ENCODE data around the gene PLOD3. TPM values are rescaled to one million over a fixed set of nuclear protein-coding genes. Genes with fewer than 3 reads are reported as not detected.
A peak's percentile ranks its signal among the peaks of the same experiment; 100 is the strongest.

Gene PLOD3
- total RNA-seq, 1 donor = 90.2 TPM

GRCh38 chr7:101172854-101173751, 44.3 kb downstream of the PLOD3 start:
- peak; percentile 57 for DNase-seq (ENCODE audit: low read depth)
- H3K4me3 ChIP-seq (ENCODE audit: low read depth, low read length) = peak overlapping the region; percentile 12
- TF ChIP-seq CTCF (IDR thresholded peaks at IDR 0.05; ENCODE audit: insufficient read depth, low read depth, low read length) = no peak

GRCh38 chr7:101172005-101172853, 45.2 kb downstream of the PLOD3 start:
- peak; percentile 5 for TF ChIP-seq CTCF (IDR thresholded peaks at IDR 0.05; ENCODE audit: insufficient read depth, low read depth, low read length)
- H3K4me3 ChIP-seq (ENCODE audit: low read depth, low read length) = no peak overlapping the region
- no peak for DNase-seq (ENCODE audit: low read depth)

- no peak overlapping the region for H3K4me3 ChIP-seq (ENCODE audit: low read depth, low read length)
- TF ChIP-seq CTCF (IDR thresholded peaks at IDR 0.05; ENCODE audit: insufficient read depth, low read depth, low read length) = peak; percentile 43
- DNase-seq (ENCODE audit: low read depth) = no peak
Measured at GRCh38 chr7:101171442-101171837, 45.9 kb downstream of the PLOD3 start.

GRCh38 chr7:101170617-101171441, 46.6 kb downstream of the PLOD3 start:
- H3K4me3 ChIP-seq (ENCODE audit: low read depth, low read length) = no peak overlapping the region
- no peak for TF ChIP-seq CTCF (IDR thresholded peaks at IDR 0.05; ENCODE audit: insufficient read depth, low read depth, low read length)
- DNase-seq (ENCODE audit: low read depth) = no peak

GRCh38 chr7:101169838-101170551, 47.4 kb downstream of the PLOD3 start:
- no peak overlapping the region for H3K4me3 ChIP-seq (ENCODE audit: low read depth, low read length)
- TF ChIP-seq CTCF (IDR thresholded peaks at IDR 0.05; ENCODE audit: insufficient read depth, low read depth, low read length) = peak; percentile 95
- DNase-seq (ENCODE audit: low read depth) = peak; percentile 54

All from fibroblast of villous mesenchyme (primary cell).